Smooth muscle cell (in vitro differentiated cells): ENCODE data around the gene MC1R. TPM values are rescaled to one million over a fixed set of nuclear protein-coding genes. Genes with fewer than 3 reads are reported as not detected.

Source experiments
- DNase-seq: peaks from one replicate; lab custom pipeline; 2025; ENCODE audit not compliant: unreplicated experiment; lab: John Stamatoyannopoulos, UW
- H2AFZ ChIP-seq: fragments of 200-600 bp; sonication (generic); 2 replicates; pipeline ENCODE4 v1.6.0; 2016; ENCODE audit warnings: antibody characterized with exemption, low read depth, mild to moderate bottlenecking
- H3F3A ChIP-seq: fragments of 200-600 bp; sonication (generic); 2 replicates; pipeline ENCODE4 v1.6.0; 2017; ENCODE audit warnings: antibody characterized with exemption, low read depth
- H3K27ac ChIP-seq: fragments of 200-600 bp; sonication (generic); 2 replicates; pipeline ENCODE4 v1.5.1; 2016; ENCODE audit warnings: low read depth, mild to moderate bottlenecking
- H3K27me3 ChIP-seq: fragments of 200-600 bp; sonication (generic); 2 replicates; pipeline ENCODE4 v1.6.1; 2016; ENCODE audit warnings: low read depth, mild to moderate bottlenecking
- H3K36me3 ChIP-seq: fragments of 200-600 bp; sonication (generic); 2 replicates; pipeline ENCODE4 v1.5.1; 2016; ENCODE audit warnings: low read depth
- H3K4me1 ChIP-seq: fragments of 200-600 bp; sonication (generic); 2 replicates; pipeline ENCODE4 v1.5.1; 2016; ENCODE audit warnings: low read depth
- H3K4me2 ChIP-seq: fragments of 200-600 bp; sonication (generic); 2 replicates; pipeline ENCODE4 v1.6.0; 2016; ENCODE audit warnings: mild to moderate bottlenecking
- H3K4me3 ChIP-seq: fragments of 200-600 bp; sonication (generic); 2 replicates; pipeline ENCODE4 v1.5.1; 2016; ENCODE audit warnings: mild to moderate bottlenecking
- H3K79me2 ChIP-seq: fragments of 200-600 bp; sonication (generic); 2 replicates; pipeline ENCODE4 v1.6.0; 2016; ENCODE audit warnings: low read depth, mild to moderate bottlenecking
- H3K9ac ChIP-seq: fragments of 200-600 bp; sonication (generic); 2 replicates; pipeline ENCODE4 v1.6.0; 2016; ENCODE audit warnings: low read depth
- H3K9me3 ChIP-seq: fragments of 200-600 bp; sonication (generic); replicated peaks from 2 replicates; pipeline ENCODE4 v1.5.1; 2016; ENCODE audit warnings: low read depth
- H4K20me1 ChIP-seq: fragments of 200-600 bp; sonication (generic); 2 replicates; pipeline ENCODE4 v1.6.0; 2016; ENCODE audit warnings: low read depth
- WGBS: methylation state at CpG from one replicate; pipeline ENCODE4 v1.1.7; 2016; ENCODE audit warnings: low lambda C conversion rate; 5-methylcytosine and 5-hydroxymethylcytosine counted together
- polyA plus RNA-seq: library from polyadenylated mRNA; unstranded; fragments of >200 nt; fragmentation: Nextera tagmentation; extraction: Ambion mirVana; gene quantifications from 2 replicates; pipeline ENCODE4 v1.2.1, GENCODE V29; 2016
- total RNA-seq: library from RNA; depleted of rRNA; stranded (reverse); fragments of >200 nt; gene quantifications from 2 replicates; pipeline ENCODE4 v1.2.3, GENCODE V29; 2014
- TF ChIP-seq, protein P1 (sequence below): fragments of 200-600 bp; sonication (generic); IDR thresholded peaks from 2 replicates; pipeline ENCODE4 v1.5.1; 2017; ENCODE audit warnings: borderline replicate concordance, mild to moderate bottlenecking, antibody characterized with exemption; ENCODE audit not compliant: insufficient read depth, poor library complexity, severe bottlenecking

Gene MC1R
- total and polyA plus RNA-seq, 2 experiments from 2014 or later, result 14.5 to 16.8 TPM

DNA sequence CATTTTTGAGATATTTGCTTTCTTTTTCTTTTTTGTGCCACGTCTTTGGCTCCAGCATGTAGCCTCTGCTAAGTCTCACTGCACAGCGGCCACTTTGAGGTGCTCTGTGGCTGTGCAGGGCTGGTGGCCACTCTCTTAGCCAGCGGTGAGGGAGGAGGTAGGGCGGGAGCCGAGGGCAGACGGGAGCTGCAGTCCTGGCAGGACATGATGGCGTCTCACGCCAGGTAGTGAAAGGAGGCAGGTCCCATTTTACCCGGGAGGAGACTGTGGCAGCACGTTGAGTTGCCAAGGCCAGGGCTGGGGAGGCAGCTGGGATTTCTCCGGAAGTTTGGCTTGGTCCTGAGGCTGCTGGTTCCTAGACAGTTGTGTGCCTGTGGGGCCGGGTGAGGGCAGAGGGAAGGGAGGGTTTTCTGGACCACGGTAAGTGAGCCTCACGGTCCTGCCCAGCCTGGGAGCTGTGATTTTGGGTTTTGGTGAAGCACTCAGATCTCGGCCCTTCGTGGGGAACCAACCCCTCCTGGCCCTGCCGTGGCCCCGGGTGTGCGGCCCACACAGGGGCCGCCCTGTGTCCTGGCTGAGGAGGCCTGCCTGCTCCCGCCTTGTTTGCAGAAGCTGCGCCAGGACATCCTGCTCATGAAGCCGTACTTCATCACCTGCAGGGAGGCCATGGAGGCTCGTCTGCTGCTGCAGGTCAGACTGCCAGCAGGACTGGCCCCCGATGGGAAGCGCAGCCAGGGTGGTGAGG, 44.3 kb downstream of the MC1R start:
- H3K9ac ChIP-seq, result no peak overlapping the region
- H3K4me1 ChIP-seq, result no peaks in the 10 kb centered on the region
- no peaks in the 10 kb centered on the region for H3F3A ChIP-seq
- H3K9me3 ChIP-seq, result no peaks in the 10 kb centered on the region
- H3K4me3 ChIP-seq, result no peak overlapping the region
- H3K27ac ChIP-seq, result no peak overlapping the region
- no peaks in the 10 kb centered on the region for H4K20me1 ChIP-seq
- H3K79me2 ChIP-seq, result no peaks in the 10 kb centered on the region
- 94% methylated on average over 26 of the region's 26 CpGs for WGBS
- no peaks in the 10 kb centered on the region for H3K36me3 ChIP-seq
- H3K27me3 ChIP-seq, result no peaks in the 10 kb centered on the region
- H3K4me2 ChIP-seq, result no peak overlapping the region
- DNase-seq, result no peak
- TF ChIP-seq, protein P1, sequence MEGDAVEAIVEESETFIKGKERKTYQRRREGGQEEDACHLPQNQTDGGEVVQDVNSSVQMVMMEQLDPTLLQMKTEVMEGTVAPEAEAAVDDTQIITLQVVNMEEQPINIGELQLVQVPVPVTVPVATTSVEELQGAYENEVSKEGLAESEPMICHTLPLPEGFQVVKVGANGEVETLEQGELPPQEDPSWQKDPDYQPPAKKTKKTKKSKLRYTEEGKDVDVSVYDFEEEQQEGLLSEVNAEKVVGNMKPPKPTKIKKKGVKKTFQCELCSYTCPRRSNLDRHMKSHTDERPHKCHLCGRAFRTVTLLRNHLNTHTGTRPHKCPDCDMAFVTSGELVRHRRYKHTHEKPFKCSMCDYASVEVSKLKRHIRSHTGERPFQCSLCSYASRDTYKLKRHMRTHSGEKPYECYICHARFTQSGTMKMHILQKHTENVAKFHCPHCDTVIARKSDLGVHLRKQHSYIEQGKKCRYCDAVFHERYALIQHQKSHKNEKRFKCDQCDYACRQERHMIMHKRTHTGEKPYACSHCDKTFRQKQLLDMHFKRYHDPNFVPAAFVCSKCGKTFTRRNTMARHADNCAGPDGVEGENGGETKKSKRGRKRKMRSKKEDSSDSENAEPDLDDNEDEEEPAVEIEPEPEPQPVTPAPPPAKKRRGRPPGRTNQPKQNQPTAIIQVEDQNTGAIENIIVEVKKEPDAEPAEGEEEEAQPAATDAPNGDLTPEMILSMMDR, result no peak
- H2AFZ ChIP-seq, result no peak overlapping the region

DNA sequence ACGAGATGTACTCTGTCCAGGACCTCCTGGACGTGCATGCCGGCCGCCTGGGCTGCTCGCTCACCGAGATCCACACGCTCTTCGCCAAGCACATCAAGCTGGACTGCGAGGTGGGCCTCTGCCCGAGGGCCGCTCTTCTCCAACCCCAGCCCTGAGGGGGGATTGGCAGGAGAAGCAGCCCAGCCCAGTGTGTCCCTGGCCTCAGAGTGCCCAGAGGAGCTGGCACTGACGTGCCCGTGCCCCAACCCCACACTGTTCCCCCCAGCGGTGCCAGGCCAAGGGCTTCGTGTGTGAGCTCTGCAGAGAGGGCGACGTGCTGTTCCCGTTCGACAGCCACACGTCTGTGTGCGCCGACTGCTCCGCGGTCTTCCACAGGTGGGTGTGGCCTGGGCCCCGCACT, 45.5 kb downstream of the MC1R start:
- Histone ChIP-seq H3K79me2 (no peaks in the 10 kb centered on the region), H2AFZ (no peak overlapping the region), H3K4me3 (no peak overlapping the region), H3K9ac (no peak overlapping the region), H4K20me1 (no peaks in the 10 kb centered on the region), H3K4me2 (no peak overlapping the region), H3K9me3 (no peaks in the 10 kb centered on the region), H3K36me3 (no peaks in the 10 kb centered on the region), H3K27ac (no peak overlapping the region), H3K4me1 (no peaks in the 10 kb centered on the region), H3K27me3 (no peaks in the 10 kb centered on the region), H3F3A (peaks cover 6% of the 10 kb centered on the region)
- TF ChIP-seq, protein P1, result no peak
- 95% methylated on average over 24 of the region's 25 CpGs for WGBS
- DNase-seq, result no peak

DNA sequence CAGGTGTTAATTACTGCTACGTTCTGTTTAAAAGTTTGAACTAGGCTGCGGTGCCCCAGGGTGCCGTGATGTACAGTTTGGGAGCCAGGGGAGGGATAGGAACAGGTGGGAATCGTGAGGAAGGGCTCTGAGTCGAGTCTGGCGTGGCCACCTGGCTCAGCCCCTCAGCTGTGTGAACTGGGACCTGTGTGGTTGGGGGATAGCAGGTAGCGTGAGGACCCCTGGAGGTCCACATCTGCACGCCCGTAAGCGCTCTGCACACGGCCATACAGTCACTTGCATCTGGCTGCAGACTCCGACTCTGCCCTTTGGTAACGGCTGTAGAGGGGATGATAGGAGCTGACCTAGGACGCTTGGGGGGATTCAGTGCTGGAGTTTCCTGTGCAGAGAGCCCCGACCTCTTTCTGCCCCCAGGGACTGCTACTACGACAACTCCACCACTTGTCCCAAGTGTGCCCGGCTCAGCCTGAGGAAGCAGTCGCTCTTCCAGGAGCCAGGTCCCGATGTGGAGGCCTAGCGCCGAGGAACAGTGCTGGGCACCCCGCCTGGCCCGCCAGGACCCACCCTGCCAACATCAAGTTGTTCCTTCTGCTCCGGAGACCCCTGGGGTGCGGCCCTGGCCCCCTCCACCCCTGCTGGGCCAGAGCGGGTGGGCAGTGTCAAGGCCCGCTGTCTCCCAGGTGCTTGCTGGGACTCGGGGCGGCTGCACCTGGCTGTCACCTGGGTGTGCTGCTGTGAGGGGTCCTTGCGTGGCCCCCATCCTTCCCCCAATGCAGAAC, 47.0 kb downstream of the MC1R start:
- 95% methylated on average over 30 of the region's 30 CpGs for WGBS
- H3K4me1 ChIP-seq, result no peaks in the 10 kb centered on the region

More for the DNA sequence above, 47.0 kb downstream of the MC1R start:
- Histone ChIP-seq H4K20me1 (no peaks in the 10 kb centered on the region), H3F3A (peaks cover 19% of the 10 kb centered on the region), H3K9me3 (no peaks in the 10 kb centered on the region), H3K4me2 (no peak overlapping the region), H3K79me2 (no peaks in the 10 kb centered on the region), H2AFZ (no peak overlapping the region), H3K36me3 (no peaks in the 10 kb centered on the region), H3K27me3 (no peaks in the 10 kb centered on the region), H3K9ac (no peak overlapping the region), H3K27ac (no peak overlapping the region), H3K4me3 (no peak overlapping the region)
- TF ChIP-seq, protein P1, result no peak
- DNase-seq, result no peak
